C4-2B (cell line): Measurements from ENCODE around the gene PRRT4.

Experiments used
- ZFX ChIP-seq: fragments of 450-650 bp; IDR thresholded peaks from 2 replicates; pipeline ENCODE4 v1.6.1; 2017
- TF ChIP-seq, protein P1 (sequence below): fragments of 450-650 bp; conservative IDR thresholded peaks from 2 replicates; pipeline ENCODE4 v1.5.1; 2017; ENCODE audit warnings: mild to moderate bottlenecking

- TF ChIP-seq, protein P1, sequence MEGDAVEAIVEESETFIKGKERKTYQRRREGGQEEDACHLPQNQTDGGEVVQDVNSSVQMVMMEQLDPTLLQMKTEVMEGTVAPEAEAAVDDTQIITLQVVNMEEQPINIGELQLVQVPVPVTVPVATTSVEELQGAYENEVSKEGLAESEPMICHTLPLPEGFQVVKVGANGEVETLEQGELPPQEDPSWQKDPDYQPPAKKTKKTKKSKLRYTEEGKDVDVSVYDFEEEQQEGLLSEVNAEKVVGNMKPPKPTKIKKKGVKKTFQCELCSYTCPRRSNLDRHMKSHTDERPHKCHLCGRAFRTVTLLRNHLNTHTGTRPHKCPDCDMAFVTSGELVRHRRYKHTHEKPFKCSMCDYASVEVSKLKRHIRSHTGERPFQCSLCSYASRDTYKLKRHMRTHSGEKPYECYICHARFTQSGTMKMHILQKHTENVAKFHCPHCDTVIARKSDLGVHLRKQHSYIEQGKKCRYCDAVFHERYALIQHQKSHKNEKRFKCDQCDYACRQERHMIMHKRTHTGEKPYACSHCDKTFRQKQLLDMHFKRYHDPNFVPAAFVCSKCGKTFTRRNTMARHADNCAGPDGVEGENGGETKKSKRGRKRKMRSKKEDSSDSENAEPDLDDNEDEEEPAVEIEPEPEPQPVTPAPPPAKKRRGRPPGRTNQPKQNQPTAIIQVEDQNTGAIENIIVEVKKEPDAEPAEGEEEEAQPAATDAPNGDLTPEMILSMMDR, result no peak
- TF ChIP-seq ZFX, result no peak
These were observed 12.0 kb downstream of the PRRT4 start for GRCh38 chr7:128349466-128349825.
